ENCODE results near the gene CACNA1I.

The CACNA1I gene

GRCh38 chr22:39613549-39613921, 43.0 kb downstream of the CACNA1I start:
- H3K27ac ChIP-seq: no peak overlapping the region
- TF ChIP-seq, protein P1, sequence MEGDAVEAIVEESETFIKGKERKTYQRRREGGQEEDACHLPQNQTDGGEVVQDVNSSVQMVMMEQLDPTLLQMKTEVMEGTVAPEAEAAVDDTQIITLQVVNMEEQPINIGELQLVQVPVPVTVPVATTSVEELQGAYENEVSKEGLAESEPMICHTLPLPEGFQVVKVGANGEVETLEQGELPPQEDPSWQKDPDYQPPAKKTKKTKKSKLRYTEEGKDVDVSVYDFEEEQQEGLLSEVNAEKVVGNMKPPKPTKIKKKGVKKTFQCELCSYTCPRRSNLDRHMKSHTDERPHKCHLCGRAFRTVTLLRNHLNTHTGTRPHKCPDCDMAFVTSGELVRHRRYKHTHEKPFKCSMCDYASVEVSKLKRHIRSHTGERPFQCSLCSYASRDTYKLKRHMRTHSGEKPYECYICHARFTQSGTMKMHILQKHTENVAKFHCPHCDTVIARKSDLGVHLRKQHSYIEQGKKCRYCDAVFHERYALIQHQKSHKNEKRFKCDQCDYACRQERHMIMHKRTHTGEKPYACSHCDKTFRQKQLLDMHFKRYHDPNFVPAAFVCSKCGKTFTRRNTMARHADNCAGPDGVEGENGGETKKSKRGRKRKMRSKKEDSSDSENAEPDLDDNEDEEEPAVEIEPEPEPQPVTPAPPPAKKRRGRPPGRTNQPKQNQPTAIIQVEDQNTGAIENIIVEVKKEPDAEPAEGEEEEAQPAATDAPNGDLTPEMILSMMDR (conservative IDR thresholded peaks at IDR 0.05): no peak
- TF ChIP-seq ZFX (IDR thresholded peaks at IDR 0.05): no peak

GRCh38 chr22:39614442-39614841, 43.9 kb downstream of the CACNA1I start:
- H3K27ac ChIP-seq: no peak overlapping the region

DNA sequence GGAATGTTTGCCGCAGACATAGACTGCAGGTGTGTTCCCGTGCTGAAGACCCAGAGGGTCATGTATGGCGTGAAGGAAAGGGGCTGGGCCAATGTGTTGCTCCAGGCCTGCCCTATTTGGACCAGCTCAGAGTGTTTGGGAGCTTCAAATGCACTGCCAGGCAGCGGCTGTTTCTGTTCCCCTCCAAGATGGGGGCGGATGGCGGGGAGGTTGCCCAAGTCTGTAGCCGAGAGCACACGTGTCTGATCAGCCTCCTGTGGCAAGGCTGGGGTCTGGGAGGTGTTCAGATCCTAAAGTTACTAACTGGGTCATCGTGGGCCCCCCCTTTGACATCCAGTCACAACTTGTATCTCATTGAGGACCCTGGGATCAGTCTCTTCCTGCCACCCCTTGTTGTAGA, 45.5 kb downstream of the CACNA1I start:
- TF ChIP-seq, protein P1 (conservative IDR thresholded peaks at IDR 0.05): no peak
- no peak for TF ChIP-seq ZFX (IDR thresholded peaks at IDR 0.05)
- H3K27ac ChIP-seq: no peak overlapping the region

More at GRCh38 chr22:39614442-39614841, 43.9 kb downstream of the CACNA1I start:
- no peak for TF ChIP-seq ZFX (IDR thresholded peaks at IDR 0.05)
- TF ChIP-seq, protein P1 (conservative IDR thresholded peaks at IDR 0.05): no peak

- H3K27ac ChIP-seq: no peak overlapping the region
- no peak for TF ChIP-seq ZFX (IDR thresholded peaks at IDR 0.05)
- TF ChIP-seq, protein P1 (conservative IDR thresholded peaks at IDR 0.05): no peak
Observed at GRCh38 chr22:39616781-39617180, 46.2 kb downstream of the CACNA1I start.

- TF ChIP-seq ZFX (IDR thresholded peaks at IDR 0.05): no peak
- TF ChIP-seq, protein P1 (conservative IDR thresholded peaks at IDR 0.05): no peak
- no peak overlapping the region for H3K27ac ChIP-seq
Observed at GRCh38 chr22:39617342-39617741, 46.8 kb downstream of the CACNA1I start.

DNA sequence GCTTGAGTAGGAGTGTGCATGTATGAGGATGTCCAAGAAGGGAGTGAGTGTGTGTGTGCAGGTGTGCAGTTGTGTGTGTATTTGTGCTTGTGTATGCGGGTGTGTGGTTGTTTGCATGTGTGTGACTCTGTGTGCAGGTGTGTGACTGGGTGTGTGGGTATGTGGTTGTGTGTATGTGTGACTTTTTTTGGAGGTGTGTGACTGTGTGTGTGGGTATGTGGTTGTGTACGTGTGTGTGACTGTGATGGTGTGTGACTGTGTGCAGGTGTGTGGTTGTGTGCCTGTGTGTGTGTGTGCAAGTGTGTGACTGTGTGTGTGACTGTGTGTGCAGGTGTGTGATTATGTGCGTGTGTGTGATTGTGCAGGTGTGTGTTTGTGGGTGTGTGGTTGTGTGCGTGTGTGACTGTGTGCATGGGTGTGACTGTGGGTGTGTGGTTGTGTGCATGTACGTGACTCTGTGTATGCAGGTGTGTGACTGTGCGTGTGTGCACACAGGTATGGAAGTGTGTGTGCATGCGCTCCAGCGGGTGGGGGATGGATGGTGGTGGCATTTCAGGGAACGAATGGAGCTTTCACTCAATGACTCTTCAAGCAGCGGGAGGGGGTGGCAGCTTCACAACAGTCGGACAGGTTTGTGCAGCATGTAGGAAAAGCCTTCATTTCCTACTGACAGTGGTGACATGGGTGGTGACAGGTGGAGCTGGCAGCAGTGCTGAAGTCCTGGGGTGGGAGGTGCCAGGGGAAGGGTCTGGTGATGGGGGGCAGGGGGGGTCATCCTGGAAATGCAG, 47.6 kb downstream of the CACNA1I start:
- TF ChIP-seq, protein P1 (conservative IDR thresholded peaks at IDR 0.05): no peak
- no peak for TF ChIP-seq ZFX (IDR thresholded peaks at IDR 0.05)
- H3K27ac ChIP-seq: no peak overlapping the region

GRCh38 chr22:39618996-39619530, 48.5 kb downstream of the CACNA1I start:
- TF ChIP-seq ZFX (IDR thresholded peaks at IDR 0.05): no peak
- TF ChIP-seq, protein P1 (conservative IDR thresholded peaks at IDR 0.05): no peak
- no peak overlapping the region for H3K27ac ChIP-seq
